Neural cell (in vitro differentiated cells): ENCODE measurements around the gene ACAN.

Source experiments
- EP300 ChIP-seq: fragments of 450-650 bp; conservative IDR thresholded peaks from 2 replicates; pipeline ENCODE4 v1.6.1; 2014; ENCODE audit warnings: antibody characterized with exemption, mild to moderate bottlenecking, moderate library complexity; ENCODE audit not compliant: poor library complexity, severe bottlenecking
- EZH2 ChIP-seq: fragments of 200-600, 300-800 bp; shearing (Covaris generic), sonication (generic); IDR thresholded peaks from 2 replicates; pipeline ENCODE4 v1.6.1; 2014; ENCODE audit warnings: antibody characterized with exemption, low read length, borderline replicate concordance, mild to moderate bottlenecking; ENCODE audit not compliant: insufficient read depth, poor library complexity, severe bottlenecking
- MXI1 ChIP-seq: fragments of 450-650 bp; conservative IDR thresholded peaks from 2 replicates; pipeline ENCODE4 v1.6.1; 2014; ENCODE audit warnings: antibody characterized with exemption, mild to moderate bottlenecking; ENCODE audit not compliant: poor library complexity, severe bottlenecking
- POLR2AphosphoS5 ChIP-seq: IDR thresholded peaks from 2 replicates; pipeline ENCODE4 v1.6.1; 2012
- RAD21 ChIP-seq: fragments of 450-650 bp; conservative IDR thresholded peaks from 2 replicates; pipeline ENCODE4 v1.6.1; 2014; ENCODE audit warnings: antibody characterized with exemption, mild to moderate bottlenecking, moderate library complexity
- REST ChIP-seq: IDR thresholded peaks from 2 replicates; pipeline ENCODE4 v1.6.1; 2012; ENCODE audit warnings: borderline replicate concordance
- TAF1 ChIP-seq: IDR thresholded peaks from 2 replicates; pipeline ENCODE4 v1.6.1; 2012; ENCODE audit warnings: low read depth
- TF ChIP-seq, protein P1 (sequence below): fragments of 450-650 bp; IDR thresholded peaks from 2 replicates; pipeline ENCODE4 v1.5.1; 2014; ENCODE audit warnings: antibody characterized with exemption, mild to moderate bottlenecking, moderate library complexity; ENCODE audit not compliant: poor library complexity, severe bottlenecking

DNA sequence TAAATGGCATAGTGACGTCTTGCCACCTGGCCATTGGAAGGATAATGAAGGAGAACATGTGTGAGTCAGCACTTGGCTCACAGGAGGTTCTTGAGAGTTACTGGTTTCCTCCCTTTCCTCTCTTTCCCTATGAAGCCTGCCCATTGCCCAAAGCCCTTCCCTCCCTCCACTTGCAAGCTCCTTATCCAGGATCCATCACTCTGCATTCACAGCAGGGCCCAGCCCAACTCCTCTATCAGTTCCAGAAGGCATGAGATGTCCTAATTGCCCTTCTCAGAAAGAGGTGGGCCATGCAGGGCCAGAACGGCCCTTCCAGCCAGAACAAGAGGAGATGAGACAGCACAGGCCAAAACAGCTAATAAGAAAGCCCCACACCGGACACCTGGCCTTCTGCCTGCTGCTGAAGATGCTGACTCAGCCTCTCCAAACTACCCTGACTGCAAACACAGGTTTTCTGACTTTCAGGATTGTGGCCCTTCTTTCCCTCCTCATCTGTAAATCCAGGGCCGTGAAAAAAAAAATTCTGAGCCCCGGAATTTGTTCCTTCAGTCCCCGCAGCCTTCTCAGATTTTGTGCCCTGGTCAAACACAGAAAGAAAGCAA is 62.4 kb downstream of the ACAN start:
- TF ChIP-seq EZH2 = no peak
- TF ChIP-seq, protein P1, sequence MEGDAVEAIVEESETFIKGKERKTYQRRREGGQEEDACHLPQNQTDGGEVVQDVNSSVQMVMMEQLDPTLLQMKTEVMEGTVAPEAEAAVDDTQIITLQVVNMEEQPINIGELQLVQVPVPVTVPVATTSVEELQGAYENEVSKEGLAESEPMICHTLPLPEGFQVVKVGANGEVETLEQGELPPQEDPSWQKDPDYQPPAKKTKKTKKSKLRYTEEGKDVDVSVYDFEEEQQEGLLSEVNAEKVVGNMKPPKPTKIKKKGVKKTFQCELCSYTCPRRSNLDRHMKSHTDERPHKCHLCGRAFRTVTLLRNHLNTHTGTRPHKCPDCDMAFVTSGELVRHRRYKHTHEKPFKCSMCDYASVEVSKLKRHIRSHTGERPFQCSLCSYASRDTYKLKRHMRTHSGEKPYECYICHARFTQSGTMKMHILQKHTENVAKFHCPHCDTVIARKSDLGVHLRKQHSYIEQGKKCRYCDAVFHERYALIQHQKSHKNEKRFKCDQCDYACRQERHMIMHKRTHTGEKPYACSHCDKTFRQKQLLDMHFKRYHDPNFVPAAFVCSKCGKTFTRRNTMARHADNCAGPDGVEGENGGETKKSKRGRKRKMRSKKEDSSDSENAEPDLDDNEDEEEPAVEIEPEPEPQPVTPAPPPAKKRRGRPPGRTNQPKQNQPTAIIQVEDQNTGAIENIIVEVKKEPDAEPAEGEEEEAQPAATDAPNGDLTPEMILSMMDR = no peak
- no peak for TF ChIP-seq REST
- no peak for TF ChIP-seq POLR2AphosphoS5
- no peak for TF ChIP-seq RAD21
- no peak for TF ChIP-seq MXI1
- no peak for TF ChIP-seq TAF1
- TF ChIP-seq EP300 = no peak
